MG63 (cell line): Measurements from ENCODE around the gene M1AP. TPM values are rescaled to one million over a fixed set of nuclear protein-coding genes. Genes with fewer than 3 reads are reported as not detected.
"Not testable (repeated sequence)": the region's sequence is repeated elsewhere in the genome, so short reads cannot be mapped to it uniquely, and the experiment has no call there.

Experiments
- DNase-seq: peaks from one replicate; pipeline ENCODE4 v3.0.0-alpha.2; 2020
- H3K27me3 ChIP-seq: fragments of 250-450 bp; sonication (Bioruptor Pico); 2 replicates; pipeline ENCODE4 v1.5.1; 2020; ENCODE audit warnings: mild to moderate bottlenecking, moderate library complexity
- H3K36me3 ChIP-seq: fragments of 250-450 bp; sonication (Bioruptor Pico); 2 replicates; pipeline ENCODE4 v1.5.1; 2020; ENCODE audit warnings: mild to moderate bottlenecking, moderate library complexity
- H3K4me3 ChIP-seq: fragments of 250-450 bp; sonication (Bioruptor Pico); 2 replicates; pipeline ENCODE4 v1.5.1; 2020; ENCODE audit warnings: mild to moderate bottlenecking, moderate library complexity
- H3K9me3 ChIP-seq: fragments of 250-450 bp; sonication (Bioruptor Pico); 2 replicates; pipeline ENCODE4 v1.5.1; 2020; ENCODE audit warnings: mild to moderate bottlenecking, moderate library complexity
- total RNA-seq: library from RNA; depleted of rRNA; stranded (reverse); fragments of >200 nt; shearing (Covaris generic); gene quantifications from 2 replicates; pipeline ENCODE4 v1.2.3, GENCODE V29; 2014; ENCODE audit warnings: low replicate concordance

M1AP gene
- total RNA-seq, 1 experiment from 2014 or later: not detected

DNA sequence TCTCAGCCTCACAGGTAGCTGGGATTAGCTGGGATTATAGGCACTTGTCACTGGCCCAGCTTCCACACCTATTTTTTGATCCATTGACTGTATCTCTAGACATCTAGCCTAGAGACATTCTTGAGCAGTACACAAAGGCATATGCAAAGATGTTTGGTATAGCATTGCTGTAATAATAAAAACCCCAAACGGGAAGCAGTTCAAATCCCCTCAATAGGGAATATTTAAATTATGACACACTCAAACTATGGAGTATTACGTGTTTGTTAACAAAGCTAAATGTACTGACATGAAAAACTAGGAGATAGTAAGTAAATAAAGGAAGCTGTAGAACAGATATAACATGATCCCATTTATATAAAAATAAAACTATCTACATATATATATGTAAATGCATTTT is 65.9 kb downstream of the M1AP start:
- no peak for DNase-seq
- Histone ChIP-seq H3K9me3 (no peaks in the 10 kb centered on the region), H3K4me3 (no peak overlapping the region), H3K27me3 (no peaks in the 10 kb centered on the region), H3K36me3 (no peaks in the 10 kb centered on the region)

DNA sequence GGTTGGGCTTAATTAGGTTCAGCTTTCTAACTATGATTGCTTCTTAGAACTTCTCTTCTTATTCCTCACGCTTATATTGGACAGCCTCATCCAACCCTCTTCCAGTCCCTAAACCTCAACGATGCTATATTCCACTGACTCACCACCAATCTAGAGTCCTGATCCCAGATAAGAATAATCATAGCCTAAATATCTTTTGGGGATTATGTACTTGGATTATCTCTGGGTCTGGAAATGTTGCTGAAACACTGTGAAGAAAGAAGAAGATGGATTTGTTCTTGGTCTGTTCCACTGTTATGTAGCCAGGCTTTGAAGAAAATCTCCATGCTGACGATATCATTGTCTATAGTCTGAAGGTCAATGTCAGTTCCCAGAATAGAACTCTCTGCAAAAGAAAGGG is 66.7 kb downstream of the M1AP start:
- H3K27me3 ChIP-seq: no peaks in the 10 kb centered on the region
- no peak for DNase-seq
- no peaks in the 10 kb centered on the region for H3K36me3 ChIP-seq
- no peaks in the 10 kb centered on the region for H3K9me3 ChIP-seq
- H3K4me3 ChIP-seq: no peak overlapping the region

DNA sequence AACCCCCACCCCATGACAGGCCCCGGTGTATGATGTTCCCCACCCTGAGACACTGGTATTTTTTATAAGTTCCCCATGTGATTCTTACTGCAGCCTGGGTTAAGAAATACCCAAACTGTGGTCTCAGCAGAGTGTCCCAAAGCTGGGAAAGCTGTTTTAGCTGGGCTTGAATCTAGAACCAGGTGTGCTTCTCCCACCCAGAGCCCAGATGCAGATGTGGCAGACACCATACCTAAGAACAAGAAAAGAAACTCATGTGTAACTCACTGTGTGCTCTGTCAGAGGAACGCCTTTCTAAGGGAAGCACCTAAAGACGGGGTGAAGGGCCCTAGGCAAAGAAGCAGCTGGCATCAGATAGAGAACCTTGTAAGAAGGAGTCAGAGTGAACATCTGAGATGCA is 69.7 kb downstream of the M1AP start:
- H3K9me3 ChIP-seq: no peaks in the 10 kb centered on the region
- no peak overlapping the region for H3K4me3 ChIP-seq
- DNase-seq: no peak
- H3K27me3 ChIP-seq: no peaks in the 10 kb centered on the region
- no peaks in the 10 kb centered on the region for H3K36me3 ChIP-seq

DNA sequence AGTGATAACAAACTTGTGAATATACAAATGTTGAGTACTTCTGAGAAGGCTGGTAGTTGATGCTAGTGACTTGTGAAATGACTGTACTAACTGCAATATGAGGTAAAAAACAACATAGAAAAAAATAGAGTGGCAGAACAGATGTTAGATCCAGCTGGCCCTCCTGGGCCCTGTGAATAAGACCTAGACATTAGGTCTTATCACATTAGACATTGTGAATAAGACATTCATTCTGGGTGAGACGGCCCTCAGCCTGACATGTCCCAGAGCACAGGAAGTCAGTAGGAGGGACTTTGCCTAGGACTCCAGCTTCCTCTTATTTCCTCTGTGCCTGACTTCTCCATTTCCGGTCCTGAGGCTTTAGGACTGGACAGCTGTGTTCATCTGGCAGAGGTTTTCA is 70.7 kb downstream of the M1AP start:
- peak; percentile 58 for DNase-seq
- H3K9me3 ChIP-seq: no peaks in the 10 kb centered on the region
- H3K36me3 ChIP-seq: no peaks in the 10 kb centered on the region

DNA sequence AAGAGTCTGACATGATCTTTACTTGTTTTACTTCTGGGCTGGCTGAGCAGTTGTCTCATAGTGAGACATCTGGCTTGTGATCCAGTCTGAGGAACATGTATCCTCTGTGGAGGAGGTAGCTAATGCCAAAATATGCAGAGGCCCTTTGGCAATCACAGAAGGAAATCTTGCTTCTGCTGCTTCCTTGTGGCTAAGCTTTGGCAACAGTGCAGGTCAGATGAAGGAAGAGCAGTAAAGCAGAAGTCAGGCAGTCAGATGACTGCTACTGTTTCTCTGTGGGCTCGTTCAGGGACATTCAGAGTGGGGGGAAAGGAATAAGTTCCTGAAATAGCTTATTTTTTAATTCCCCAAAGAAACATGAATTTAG is 71.3 kb downstream of the M1AP start:
- Histone ChIP-seq H3K36me3 (no peaks in the 10 kb centered on the region), H3K9me3 (no peaks in the 10 kb centered on the region), H3K27me3 (no peaks in the 10 kb centered on the region), H3K4me3 (no peak overlapping the region)
- DNase-seq: peak; percentile 89

More for the DNA sequence above, 70.7 kb downstream of the M1AP start:
- Histone ChIP-seq H3K27me3 (no peaks in the 10 kb centered on the region), H3K4me3 (no peak overlapping the region)

DNA sequence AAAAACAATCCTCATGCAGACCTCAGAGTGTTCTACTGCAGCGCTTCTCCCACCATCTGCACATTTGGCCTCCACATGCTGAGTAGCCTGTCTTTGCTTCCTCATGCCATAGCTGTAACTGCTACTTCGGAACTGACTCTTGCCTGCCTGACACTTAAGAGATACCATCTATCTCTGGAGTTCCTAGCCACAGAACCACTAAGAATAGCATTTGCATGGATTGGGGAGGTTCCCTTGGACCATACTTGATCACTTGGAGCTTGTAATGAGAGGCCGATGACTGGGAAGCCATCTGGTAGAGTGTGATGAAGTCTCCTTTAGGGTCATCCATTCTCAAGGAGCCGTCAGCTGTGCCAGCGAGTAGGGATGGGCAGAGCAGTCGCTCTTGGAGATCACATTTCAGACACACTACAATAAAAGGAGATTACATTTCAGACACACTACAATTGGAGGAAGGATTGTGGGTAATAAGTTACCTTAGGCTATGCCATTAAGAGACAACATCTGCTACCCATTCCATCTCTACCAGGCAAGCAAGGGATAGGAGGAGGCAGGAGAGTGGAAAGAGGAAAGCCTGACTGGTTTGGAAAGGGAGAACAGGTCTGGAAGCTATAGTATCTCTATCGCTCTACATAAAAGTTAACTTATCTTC is 71.8 kb downstream of the M1AP start:
- Histone ChIP-seq H3K4me3 (no peak overlapping the region), H3K9me3 (no peaks in the 10 kb centered on the region), H3K27me3 (no peaks in the 10 kb centered on the region), H3K36me3 (no peaks in the 10 kb centered on the region)
- DNase-seq: peak; percentile 54

DNA sequence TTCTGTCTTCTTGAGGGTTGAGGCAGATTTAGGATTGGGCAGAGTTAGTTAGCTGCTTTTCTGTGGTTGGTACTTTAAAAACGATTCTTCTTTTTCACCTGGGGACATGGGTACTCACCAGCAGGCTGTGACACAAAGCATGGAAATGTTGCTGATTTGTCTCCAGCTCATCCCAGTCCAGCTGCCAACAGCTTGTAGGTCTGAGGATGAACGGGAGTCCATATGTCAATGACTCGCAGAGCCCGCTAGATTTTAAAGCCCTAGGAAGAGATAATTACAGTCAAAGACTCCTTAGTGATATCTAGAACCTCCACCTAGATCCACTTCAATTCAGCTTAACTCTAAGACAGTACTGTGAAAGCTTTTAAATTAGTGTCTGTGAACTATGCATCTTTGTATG is 72.8 kb downstream of the M1AP start:
- Histone ChIP-seq H3K9me3 (no peaks in the 10 kb centered on the region), H3K4me3 (no peak overlapping the region), H3K36me3 (no peaks in the 10 kb centered on the region), H3K27me3 (no peaks in the 10 kb centered on the region)
- peak; percentile 47 for DNase-seq

DNA sequence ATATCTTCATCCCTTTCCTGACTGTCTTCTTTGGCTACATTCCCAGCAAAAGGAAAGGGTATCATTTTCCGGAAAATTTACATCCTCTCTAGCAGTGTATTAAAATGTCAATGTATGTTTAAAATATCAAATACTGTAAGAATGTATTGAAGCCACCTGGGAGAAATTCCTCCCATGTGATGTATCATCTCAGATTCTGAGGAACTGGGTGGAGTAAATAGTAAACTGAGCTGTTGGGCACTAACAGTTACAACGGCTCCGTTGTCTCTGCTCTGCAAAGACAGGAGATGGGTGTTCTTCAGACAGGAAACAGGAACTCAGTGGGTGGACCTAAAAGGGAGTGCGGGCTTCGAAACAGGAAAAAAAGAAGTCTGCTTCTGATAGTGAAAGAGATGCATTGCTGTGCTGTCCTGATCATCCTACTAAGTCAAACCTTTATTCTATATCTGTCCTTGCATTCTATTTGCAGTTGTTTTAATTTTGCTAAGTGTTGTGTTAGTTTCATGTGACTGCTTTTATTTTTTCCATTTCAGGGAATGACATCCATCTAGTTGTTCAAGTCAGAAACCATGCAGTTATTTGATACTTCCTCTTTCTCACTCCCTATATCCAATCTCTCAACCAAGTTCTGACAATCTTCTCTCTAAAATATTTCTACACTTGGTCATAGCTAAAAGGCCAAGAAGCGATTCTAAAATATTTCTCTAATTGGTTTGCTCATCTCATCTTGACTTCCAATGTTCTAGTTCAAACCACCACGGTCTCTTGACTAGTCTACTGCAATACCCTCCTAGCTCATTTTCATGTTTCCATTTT is 74.2 kb downstream of the M1AP start:
- H3K9me3 ChIP-seq: no peaks in the 10 kb centered on the region
- H3K27me3 ChIP-seq: no peaks in the 10 kb centered on the region
- peak; percentile 62 for DNase-seq
- no peak overlapping the region for H3K4me3 ChIP-seq
- H3K36me3 ChIP-seq: no peaks in the 10 kb centered on the region

DNA sequence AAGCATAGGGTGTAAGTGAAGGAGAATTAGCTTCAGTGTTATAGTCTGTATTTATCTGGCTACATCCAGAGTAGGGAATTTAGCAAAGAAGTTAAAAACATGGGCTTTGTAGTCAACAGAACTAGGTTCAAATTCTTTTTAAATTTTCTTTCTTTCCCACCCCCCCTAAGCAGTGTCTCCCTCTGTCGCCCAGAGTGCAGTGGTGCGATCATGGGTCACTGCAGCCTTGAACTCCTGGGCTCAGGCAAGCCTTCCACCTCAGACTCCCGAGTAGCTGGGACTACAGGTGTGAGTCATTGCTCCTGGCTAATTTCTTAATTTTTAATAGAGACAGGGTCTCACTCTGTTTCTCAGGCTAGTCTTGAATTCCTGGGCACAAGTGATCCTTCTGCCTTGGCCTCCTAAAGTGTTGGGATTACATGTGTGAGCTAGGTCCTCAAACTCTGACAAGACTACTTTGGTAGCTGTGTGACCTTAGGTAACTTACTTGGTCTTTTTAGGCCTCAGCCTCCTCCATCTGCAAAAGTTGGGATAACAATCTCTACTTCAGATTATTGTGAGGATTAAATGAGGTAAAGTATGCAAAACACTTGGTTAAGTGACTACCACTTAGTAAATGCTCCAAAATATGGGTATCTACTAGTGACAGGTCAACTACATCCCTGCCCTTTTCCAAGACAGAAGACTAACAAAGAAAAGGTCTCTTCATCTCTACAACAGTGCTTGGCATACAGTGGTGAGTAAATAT is 75.8 kb downstream of the M1AP start:
- no peaks in the 10 kb centered on the region for H3K9me3 ChIP-seq

DNA sequence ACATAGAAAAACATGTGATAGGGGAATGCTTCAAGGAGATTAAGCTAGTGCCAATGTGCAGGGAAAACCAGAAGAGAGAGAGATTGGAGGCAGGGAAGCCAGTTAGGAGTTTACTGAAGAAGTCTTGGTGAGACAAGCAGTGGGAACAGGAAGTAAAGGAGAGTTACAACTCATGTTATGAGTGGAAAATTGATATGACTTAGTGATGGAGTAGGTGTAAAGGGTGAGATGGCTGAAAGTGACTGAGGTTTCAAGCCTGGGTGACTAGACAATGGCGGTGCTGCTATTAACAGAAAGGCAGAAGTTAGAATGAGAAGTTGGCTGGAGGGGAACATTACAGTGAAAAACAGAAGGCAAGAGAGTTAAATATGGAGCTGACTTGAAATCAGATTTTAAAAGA is 77.1 kb downstream of the M1AP start:
- Histone ChIP-seq H3K36me3 (no peaks in the 10 kb centered on the region), H3K4me3 (no peak overlapping the region), H3K27me3 (no peaks in the 10 kb centered on the region), H3K9me3 (no peaks in the 10 kb centered on the region)
- no peak for DNase-seq

More for the DNA sequence above, 75.8 kb downstream of the M1AP start:
- Histone ChIP-seq H3K27me3 (no peaks in the 10 kb centered on the region), H3K4me3 (no peak overlapping the region), H3K36me3 (no peaks in the 10 kb centered on the region)
- DNase-seq: no peak

DNA sequence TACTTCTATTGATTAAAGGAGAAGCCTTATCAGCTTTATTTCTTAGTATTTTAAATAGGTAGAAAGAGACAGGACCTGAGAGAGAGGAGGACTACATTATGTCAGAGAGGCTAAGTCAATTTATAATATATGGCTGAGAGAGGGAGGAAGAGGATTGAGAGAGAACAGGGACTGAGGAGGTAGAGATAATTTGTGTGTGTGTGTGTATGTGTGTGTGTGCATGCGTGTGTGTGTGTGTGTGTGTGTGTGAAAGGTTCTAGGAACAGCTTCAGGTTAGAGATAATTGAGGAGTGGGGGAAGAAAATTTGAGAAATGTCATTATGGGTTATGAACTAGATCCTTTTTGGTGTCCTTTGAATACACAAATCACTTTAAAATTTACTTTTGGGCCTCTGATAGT is 78.4 kb downstream of the M1AP start:
- no peaks in the 10 kb centered on the region for H3K27me3 ChIP-seq
- no peak for DNase-seq
- H3K9me3 ChIP-seq: no peaks in the 10 kb centered on the region
- no peak overlapping the region for H3K4me3 ChIP-seq
- no peaks in the 10 kb centered on the region for H3K36me3 ChIP-seq

DNA sequence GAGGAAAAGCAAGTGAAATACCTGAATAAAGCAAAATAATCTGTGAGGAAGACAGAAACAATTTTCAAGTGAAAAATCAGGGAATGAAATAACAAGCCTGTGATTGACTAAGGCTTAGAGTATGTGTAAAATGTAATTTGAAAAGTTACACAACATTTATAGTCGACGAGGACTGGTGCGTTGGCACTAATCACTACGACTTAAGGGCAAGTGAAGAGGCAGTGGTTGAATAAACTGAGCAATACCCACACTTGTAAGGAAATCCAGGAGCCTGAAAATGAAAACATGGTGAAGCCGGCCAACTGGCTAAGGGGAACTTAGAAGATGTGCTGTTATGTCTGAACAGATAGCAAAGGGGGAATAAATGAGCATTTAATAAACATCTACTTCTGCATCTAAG is 80.2 kb downstream of the M1AP start:
- H3K36me3 ChIP-seq: no peaks in the 10 kb centered on the region
- no peaks in the 10 kb centered on the region for H3K27me3 ChIP-seq
- H3K9me3 ChIP-seq: no peaks in the 10 kb centered on the region
- no peak overlapping the region for H3K4me3 ChIP-seq
- peak; percentile 73 for DNase-seq

DNA sequence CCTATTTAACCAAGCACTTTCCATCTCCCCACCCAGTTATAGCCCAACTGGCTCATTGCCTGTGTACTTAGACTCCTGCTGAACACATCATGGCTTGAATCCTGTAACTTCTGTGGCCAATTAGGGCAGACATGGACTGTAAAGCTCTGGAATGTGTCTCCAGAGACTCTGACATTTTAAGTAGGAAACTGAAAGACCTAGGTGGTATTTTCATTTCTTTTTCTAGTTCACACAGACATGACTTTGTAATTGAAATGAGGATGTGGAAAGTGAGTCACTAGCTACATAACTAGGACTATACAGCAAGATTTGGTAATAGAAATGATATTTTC is 81.4 kb downstream of the M1AP start:
- H3K9me3 ChIP-seq: no peaks in the 10 kb centered on the region
- H3K36me3 ChIP-seq: no peaks in the 10 kb centered on the region
- no peak overlapping the region for H3K4me3 ChIP-seq
- DNase-seq: peak; percentile 67
- no peaks in the 10 kb centered on the region for H3K27me3 ChIP-seq

DNA sequence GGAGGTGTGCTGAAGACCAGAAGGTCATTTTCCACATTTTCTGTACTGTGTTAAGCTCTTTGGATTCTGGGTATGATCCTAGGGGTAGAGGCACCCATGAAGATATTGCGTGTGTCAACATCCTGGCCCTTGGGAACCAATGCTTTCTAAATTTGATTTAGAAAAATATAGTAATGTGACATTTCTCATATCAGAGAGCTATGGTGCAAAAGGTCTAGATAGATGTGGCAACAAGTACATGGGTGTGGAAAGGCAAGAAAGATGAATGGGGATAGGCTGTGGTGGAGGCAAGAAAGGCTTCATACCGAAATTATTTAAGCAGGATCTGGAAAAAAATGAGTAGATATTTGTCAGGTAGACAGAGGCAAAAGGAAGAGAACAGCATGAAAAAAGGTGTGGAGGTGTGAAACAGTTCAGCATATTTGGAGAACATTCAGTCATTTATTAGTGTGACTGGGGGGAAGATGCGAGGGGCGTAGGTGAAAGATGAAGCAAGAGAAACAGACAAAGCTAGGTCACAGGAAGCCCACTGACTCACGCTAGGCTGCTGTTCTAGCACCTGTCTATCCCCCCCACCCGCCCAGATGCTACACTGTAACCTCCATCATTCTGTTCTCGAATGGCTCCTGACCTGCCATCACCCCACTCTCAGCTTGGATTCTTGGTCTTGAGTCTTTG is 81.9 kb downstream of the M1AP start:
- H3K4me3 ChIP-seq: no peak overlapping the region
- no peaks in the 10 kb centered on the region for H3K36me3 ChIP-seq
- no peaks in the 10 kb centered on the region for H3K27me3 ChIP-seq
- no peak for DNase-seq
- H3K9me3 ChIP-seq: no peaks in the 10 kb centered on the region

DNA sequence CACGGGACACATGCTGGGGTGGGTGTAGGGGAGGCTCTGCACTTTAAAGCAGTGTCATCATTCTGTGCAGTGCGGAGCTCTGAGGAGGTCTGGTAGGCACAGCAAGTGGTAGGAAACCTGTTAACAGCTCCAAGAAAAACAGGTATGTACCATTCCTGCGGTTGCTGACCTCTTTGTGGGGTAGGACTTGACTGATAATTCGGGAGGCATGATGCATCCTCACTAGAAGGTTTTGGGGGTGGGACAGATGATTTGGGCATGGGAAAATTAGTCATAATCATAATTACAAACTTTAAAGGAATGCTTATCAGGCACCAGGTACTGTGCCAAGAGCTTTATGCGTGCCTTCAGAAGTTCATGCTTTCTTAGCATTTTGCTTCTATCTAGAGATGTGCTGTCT is 83.9 kb downstream of the M1AP start:
- no peak overlapping the region for H3K4me3 ChIP-seq
- no peaks in the 10 kb centered on the region for H3K27me3 ChIP-seq
- peak; percentile 38 for DNase-seq
- no peaks in the 10 kb centered on the region for H3K9me3 ChIP-seq
- no peaks in the 10 kb centered on the region for H3K36me3 ChIP-seq

DNA sequence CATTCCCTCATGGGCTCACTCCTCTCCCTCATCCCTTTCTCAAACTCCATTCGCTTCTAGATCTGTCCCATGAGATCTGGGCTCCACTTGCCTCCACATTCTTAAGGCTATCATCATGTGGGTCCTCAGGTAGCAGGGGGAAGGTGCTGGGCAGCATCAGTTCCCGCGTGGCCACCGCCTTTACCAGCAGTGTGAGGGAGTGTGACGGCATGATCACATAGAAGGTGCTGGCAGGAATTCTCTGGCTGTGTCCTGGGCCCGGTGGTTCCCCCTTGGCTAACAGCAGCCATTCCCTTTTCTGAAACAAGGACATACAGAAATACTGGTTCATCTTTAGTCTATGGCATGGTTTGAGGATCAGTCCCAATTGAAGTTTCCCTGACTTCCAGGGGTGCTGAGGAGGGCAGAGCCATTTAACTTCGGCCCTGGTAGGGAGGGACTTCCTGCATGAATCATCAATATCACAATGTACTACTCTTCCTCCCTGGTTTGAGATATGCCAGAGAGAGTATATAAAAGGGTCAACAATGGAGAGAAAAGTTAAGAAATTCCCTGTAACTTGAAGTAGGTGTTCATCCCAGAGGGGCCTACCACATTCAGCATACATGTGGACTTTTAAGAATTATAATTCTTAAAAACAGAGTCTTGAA is 85.9 kb downstream of the M1AP start:
- Histone ChIP-seq H3K36me3 (no peaks in the 10 kb centered on the region), H3K9me3 (no peaks in the 10 kb centered on the region), H3K4me3 (no peak overlapping the region), H3K27me3 (no peaks in the 10 kb centered on the region)
- DNase-seq: no peak

DNA sequence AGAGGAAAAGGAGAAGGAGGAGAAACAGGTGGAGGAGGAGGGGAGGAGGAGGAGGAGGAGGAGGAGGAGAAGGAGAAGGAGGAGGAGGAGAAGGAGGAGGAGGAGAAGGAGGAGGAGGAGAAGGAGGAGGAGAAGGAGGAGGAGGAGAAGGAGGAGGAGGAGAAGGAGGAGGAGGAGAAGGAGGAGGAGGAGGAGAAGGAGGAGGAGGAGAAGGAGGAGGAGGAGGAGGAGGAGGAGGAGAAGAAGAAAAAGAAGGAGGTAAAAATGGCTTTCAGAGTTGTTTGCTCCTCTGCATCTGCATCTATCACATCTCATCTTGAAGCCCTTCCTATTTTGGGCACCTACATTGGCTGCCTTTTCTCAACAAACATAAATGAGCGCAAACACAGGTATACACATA is 87.1 kb downstream of the M1AP start:
- not testable (repeated sequence) for H3K9me3 ChIP-seq, H3K36me3 ChIP-seq, H3K4me3 ChIP-seq, DNase-seq, H3K27me3 ChIP-seq
